ENCODE data around the gene SYNE2.

- TF ChIP-seq TAF1 (IDR thresholded peaks at IDR 0.05; ENCODE audit: low read depth, low read length) (no peak), YY1 (IDR thresholded peaks at IDR 0.05; ENCODE audit: low read depth, low read length) (no peak), CTCF (IDR thresholded peaks at IDR 0.05; ENCODE audit: control extremely low read depth in 1 of 3, insufficient read depth in 1 of 3, low read depth in 1 of 3, low read length in 3 of 3) (no peak), TCF12 (IDR thresholded peaks at IDR 0.05; ENCODE audit: low read depth, low read length) (no peak), JUN (IDR thresholded peaks at IDR 0.05; ENCODE audit: low read depth, low read length) (no peak), CEBPB (IDR thresholded peaks at IDR 0.05; ENCODE audit: low read depth, low read length) (no peak), POLR2AphosphoS5 (IDR thresholded peaks at IDR 0.05; ENCODE audit: low read depth, low read length) (no peak), NANOG (IDR thresholded peaks at IDR 0.05; ENCODE audit: insufficient read depth, low read depth, low read length, poor library complexity, severe bottlenecking) (no peak), RAD21 (IDR thresholded peaks at IDR 0.05 in 1 of 2, conservative IDR thresholded peaks at IDR 0.05 in 1 of 2; ENCODE audit: low read depth in 2 of 2, low read length in 2 of 2) (no peak)
These were observed 73.8 kb downstream of the SYNE2 start for GRCh38 chr14:63926641-63927040.

Data from H1 (cell line).